GM21786 (cell line): ENCODE measurements around the gene EPHA10.
A peak's percentile ranks its signal among the peaks of the same experiment; 100 is the strongest.
"Not testable (repeated sequence)": the region's sequence is repeated elsewhere in the genome, so short reads cannot be mapped to it uniquely, and the experiment has no call there.

Source experiments
- ATAC-seq: cut with Tn5 transposase; IDR thresholded peaks from one replicate; pipeline ENCODE4 v1.9.1; 2021; ENCODE audit not compliant: unreplicated experiment

Gene EPHA10

DNA sequence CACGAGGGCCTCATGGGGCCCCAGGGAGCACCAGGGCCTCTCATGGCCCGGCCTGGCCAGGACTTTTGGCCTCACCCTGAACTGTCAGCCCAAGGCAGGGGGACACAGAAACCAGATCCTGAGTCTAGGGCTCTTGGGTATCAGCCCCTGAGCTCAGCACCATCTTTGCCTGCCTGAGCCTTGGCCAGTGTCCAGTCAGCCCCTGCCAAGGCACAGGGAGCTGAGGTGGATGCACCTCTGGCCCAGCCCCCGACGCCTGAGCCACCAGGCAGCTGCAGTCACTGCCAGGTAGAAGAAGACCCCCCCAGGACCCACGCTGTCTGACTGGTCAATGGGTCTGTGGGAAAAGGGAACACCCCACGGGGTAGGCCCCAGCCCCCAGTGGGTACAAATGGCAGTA, 47.3 kb downstream of the EPHA10 start:
- ATAC-seq, result no peak

DNA sequence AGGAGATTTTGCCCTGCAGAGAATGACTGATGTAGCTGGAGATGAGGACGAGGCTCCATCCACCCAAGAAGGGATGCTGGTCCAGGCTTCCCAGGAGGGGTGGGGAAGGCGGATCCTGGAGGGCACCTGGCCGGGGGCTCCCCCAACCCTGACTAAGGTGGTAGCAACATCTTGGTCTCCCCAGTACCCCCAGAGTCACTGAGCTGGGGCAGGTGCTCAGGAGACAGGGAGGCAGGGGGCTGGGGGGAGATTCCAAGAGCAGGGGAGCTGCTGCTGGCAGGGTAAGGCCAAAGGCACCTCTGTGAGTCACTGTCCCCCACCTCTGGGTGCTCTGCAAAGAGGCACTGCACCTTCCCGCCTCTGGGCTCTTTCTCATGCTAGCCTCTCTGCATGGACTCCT, 48.6 kb downstream of the EPHA10 start:
- ATAC-seq, result no peak

DNA sequence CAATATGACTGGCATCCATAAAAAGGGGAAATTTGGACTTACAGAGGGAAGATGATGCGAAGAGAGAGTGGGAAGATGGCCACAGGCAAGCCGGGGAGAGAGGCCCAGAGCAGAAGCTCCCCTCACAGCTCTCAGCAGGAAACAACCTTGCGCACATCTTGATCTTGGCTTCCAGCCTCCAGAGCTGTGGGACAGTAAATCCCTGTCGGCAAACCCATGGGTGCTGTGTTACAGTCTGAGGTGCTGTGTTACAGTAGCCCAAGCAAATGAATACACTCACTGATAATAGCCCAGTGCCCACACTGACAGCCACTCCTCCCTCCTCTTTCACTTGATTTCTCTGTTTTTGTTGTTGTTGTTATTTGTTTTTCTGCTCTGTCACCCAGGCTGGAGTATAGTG, 50.2 kb downstream of the EPHA10 start:
- ATAC-seq, result no peak

DNA sequence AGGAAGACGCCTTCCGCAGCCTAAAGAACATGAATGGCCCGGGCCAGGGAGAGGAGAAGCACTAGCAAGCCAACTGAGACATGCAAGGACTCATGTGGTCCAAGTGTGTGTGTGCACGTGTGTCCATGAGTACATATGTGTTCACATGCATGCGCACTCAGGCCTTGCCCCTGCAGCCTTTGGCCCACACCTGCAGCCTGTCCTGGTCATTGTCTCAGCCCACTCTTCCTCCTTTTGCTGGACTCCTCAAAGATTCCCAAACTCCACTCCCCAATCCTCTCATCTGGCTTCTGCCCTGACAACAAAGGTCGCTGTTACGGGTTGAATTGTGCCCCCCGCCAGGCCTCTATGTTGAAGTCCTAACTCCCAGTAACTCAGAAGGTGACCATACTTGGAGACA, 50.7 kb downstream of the EPHA10 start:
- no peak for ATAC-seq

DNA sequence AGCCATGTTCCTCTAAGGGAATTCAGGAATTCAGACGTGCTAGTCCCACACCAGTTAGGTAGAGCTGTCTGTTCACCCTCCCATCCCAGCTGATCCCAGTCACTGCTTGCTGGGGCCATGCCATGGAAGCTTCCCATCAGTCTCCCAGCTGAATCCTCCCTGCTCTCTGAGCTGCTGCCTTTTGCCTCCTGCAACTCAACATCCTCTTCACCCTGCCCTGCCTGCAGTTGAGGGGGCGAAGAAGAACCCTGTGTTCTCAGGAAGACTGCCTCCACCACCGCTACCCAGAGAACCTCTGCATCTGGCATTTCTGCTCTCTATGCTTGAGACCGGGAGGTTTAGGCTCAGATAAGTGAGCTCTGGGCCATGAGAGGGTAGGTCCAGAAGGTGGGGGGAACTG, 56.4 kb downstream of the EPHA10 start:
- ATAC-seq, result no peak

DNA sequence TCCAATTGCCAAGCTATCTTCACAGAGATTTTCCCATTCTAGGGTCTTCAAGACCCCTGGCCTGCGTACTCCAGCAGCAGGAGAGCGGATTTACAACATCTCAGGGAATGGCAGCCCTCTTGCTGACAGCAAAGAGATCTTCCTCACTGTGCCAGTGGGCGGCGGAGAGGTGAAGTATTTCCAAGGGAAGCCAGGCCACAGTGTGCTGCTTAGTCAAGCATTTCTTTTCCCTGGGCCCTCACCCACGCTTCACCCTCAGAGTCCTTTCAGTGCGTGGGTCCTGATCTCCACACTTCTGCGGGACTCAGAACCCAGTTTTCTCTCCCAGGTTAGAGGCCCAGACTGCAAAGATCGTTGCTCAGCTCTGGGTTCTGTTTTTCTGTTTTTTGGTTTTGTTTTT, 59.5 kb downstream of the EPHA10 start:
- no peak for ATAC-seq

DNA sequence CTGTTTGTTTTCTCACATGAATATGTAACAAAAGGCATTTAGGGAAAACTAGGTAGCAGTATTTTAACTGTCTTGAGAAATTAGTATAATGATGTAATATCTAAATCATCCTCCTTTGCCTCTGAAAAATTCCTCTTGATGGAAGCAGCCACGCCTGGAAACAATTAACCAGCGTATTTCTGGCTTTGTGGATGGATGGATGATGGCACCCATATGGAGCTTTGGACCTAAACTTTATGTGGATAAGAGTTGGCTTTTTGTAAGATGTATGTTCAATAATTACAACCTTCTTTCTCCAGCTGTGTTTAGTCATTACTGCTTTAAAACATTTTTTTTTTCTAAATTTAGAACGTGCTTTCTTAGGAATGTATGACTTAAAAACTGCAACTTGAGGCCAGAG, 60.0 kb downstream of the EPHA10 start:
- ATAC-seq, result no peak

DNA sequence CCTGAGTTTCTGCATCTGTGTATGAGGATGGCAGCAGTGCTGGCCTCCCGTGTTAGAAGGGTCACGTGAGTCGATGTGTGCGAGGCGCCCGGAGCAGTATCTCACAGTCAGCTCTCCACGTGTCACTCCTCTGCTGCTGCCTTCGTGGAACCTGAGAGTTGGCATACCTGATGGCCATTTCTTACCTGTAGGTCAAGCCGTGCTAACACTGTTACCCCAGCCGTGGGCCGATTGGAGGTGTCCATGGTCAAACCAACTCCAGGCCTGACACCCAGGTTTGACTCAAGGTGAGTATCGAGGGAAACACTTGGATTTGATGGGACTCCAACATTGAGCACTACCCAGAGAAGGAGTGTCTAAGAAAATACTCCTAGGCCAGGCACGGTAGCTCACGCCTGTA, 61.9 kb downstream of the EPHA10 start:
- no peak for ATAC-seq

DNA sequence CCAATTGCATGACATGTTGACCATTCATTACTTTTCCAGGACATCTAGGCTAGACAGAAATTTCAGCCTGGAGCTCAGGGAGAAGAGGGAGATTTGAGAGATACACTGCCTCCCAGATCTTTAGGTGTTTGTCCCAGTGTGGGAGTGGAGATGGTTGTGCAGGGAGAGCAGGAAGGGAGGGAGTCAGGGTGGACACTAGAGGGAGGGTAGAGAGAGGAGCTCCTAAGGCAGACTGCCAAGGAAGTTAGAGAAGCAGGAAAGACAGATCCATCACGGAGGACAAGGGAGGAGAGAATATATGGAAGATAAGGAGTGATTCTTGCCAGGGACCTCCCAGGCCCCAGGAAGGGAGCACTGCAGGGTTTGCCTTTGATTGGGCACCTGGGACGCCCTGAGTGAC, 63.9 kb downstream of the EPHA10 start:
- ATAC-seq, result no peak

DNA sequence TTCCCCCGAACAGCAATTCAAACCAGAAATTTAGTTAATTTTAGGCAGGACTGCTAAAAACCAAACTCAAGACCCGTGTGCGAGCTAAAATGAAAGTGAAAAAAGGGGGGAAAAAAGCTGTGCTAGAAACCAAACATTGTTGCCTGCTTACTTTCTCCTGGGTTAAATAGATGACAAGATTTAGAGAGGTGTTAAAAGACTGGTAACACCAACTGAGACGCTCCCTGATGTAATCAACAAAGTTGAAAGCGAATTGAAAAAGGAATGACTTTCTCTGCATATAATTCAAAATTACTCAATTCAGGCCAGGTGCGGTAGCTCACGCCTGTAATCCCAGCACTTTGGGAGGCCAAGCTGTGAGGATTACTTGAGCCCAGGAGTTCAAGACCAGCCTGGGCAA, 65.8 kb downstream of the EPHA10 start:
- no peak for ATAC-seq

DNA sequence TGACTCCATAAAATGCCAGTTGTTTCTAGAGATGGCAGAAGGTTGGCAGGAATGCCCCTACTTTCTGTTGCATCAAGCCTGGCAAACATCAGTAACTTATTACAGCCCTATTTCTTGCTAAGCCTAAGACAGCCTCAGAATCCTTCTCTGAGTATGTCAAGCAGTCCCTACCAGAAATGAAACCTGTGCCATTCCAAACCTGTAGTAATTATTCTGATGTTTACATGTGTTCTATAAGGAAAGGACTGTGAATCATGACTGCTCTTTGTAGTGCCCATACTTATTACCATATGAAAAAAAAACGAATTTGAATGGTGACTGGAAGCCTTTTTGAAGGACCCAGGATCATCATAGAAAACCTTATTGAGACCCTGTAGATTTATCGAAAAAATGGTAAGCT, 67.2 kb downstream of the EPHA10 start:
- no peak for ATAC-seq

DNA sequence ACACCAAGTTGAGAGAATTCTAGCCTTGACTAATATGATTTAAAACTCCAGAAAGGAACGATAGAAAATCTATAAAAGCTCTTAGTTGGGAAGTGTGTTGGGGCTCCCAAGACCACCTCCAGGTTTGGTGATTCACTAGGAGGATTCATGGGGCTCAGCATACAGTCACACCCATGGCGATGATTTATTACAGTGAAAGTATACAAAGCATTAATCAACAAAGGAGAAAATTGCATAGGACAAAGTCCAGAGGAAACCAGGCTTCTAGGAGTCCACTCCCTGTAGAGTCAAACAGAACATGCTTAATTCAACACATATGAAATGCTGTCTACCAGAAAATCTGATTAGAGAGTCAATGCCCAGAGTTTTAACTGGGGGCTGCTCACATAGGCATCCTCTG, 67.8 kb downstream of the EPHA10 start:
- no peak for ATAC-seq

DNA sequence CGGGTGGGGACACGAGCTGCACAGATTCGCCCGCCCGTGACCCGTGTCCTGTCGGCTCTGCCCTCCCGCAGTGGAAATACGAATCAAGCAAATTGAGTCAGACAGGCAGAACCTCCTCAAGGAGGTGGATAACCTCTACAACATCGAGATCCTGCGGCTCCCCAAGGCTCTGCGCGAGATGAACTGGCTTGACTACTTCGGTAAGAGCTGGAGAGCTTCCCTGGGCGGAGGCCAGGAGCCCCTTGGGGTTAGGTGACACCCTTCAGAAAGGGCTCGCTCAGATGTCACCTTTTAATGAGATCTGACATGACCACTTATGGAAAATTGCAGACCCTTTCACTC, 72.1 kb downstream of the EPHA10 start:
- ATAC-seq, result no peak

DNA sequence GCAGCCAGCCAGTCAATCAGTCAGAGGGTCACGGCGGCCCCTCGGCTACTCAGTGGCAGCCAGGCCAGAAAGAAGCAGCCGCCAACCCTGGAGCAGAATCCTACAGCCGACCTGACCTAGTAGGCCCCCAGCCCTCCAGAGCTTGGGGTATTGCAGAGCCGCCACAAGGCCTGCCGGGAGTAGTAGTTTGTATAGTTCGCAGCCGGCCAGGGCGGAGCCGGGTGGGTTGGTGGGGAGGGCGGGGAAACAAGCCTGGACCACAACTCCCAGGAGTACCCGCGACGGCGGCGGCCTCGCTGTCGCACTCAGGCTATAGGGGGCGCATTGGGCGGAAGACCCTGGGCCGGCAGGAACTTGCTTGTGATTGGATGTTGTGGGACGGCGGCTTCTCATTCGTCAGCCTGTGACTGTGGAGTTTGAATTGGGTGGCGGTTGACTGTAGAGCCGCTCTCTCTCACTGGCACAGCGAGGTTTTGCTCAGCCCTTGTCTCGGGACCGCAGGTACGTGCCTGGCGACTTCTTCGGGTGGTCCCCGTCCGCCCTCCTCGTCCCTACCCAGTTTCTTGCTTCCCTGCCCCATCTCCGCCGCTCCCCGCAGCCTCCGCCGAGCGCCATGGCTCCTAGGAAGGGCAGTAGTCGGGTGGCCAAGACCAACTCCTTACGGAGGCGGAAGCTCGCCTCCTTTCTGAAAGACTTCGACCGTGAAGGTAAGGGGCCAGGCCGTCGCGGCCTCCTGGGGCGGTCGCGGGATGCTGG, 72.7 kb downstream of the EPHA10 start, which contains the start of gene CDCA8:
CDCA8 (plus strand) TSS at position 439 of the 756 bp plus-strand sequence; CDS start at position 614, 175 bp downstream.
- peak; percentile 81 for ATAC-seq

DNA sequence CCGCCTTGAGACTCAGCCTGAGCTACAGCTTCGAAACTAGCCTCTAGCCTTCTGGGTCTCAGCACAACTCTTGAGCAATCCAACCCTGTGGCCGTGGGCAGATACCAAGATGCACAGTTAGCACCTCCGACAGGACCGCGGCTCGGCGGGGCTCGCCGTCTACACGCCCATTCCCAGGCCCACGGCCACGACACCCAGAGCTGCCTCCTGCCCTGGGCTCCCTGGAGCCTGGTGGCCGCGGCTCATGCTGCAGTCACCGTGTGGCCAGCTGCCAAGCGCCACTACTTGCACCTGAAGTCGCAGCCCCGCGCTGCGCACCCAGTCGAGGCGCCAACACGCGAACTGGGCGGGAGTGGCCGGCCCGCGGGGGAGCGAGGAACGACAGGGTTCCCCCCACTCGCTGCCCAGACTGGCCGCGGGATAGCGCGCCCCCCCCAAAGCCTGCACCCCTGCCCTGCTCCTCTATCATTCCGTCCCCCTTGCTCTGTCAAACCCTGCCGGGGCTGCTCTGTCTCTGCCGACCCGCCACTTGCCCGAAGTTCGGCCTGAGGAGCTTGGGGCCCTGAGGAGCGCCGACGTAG, 73.3 kb downstream of the EPHA10 start:
- peak; percentile 4 for ATAC-seq

DNA sequence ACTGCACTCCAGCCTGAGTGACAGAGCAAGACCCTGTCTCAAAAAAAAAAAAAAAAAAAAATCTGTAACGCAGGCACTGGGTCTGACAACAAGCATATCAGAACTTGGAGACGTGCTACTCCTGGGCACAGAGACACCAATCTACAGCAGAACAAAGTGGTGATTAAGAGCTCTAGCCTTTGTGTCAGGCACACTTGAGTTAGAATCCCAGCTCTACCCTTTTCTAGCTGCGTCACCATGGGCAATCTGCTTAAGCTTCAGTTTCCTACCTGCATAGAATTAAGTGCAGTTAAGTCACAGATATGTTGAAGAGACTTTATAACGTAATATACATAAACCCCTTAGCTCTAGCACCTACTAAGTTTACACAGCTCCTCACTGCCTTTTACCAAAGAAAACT, 76.0 kb downstream of the EPHA10 start:
- no peak for ATAC-seq

DNA sequence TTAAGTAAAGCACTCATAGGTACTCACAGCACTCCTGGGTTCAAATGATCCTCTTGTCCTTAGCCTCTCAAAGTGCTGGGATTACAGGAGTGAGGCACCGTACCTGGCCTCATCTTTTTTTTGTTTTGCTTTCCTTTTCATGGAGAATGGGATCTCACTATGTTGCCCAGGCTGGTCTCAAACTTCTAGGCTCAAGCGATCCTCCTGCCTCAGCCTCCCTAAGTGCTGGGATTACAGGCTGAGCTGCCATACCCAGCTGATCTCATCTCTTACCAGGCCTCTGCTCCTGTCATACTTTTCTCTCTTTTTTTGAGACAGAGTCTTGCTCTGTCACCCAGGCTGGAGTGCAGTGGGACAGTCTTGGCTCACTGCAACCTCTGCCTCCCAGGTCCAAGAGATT, 77.2 kb downstream of the EPHA10 start:
- not testable (repeated sequence) for ATAC-seq

DNA sequence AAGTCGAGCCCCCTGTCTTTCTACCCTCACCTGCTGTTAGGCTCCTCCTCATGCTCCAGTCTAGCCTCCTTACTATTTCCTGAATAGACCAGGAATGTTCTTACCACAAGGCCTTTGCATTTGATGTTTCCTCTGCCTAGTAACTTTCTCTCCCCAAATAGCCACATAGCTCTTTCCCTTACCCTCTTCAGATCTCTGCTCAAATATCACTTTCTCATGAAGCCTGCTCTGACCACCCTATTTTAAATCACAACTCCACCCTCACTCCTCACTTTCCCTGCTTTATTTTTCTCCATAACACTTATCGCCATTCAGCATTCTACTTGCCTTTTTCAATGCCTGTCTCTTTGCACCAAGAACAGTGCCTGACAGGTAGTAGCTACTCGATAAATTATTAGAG, 79.2 kb downstream of the EPHA10 start:
- no peak for ATAC-seq

DNA sequence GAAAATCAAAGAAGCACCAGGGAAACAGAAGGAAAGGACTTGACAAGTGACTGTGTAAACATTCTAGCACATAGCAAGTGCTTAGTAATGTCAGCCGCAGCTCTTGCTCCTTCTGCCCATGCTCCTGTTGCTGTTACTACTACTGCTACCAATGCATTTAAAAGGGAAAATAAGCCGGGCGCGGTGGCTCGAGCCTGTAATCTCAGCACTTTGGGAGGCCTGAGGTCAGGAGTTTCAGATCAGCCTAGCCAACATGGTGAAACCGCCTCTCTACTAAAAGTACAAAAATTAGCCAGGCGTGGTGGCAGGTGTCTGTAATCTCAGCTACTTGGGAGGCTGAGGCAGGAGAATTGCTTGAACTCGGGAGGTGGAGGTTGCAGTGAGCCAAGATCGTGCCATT, 80.7 kb downstream of the EPHA10 start:
- ATAC-seq, result not testable (repeated sequence)

DNA sequence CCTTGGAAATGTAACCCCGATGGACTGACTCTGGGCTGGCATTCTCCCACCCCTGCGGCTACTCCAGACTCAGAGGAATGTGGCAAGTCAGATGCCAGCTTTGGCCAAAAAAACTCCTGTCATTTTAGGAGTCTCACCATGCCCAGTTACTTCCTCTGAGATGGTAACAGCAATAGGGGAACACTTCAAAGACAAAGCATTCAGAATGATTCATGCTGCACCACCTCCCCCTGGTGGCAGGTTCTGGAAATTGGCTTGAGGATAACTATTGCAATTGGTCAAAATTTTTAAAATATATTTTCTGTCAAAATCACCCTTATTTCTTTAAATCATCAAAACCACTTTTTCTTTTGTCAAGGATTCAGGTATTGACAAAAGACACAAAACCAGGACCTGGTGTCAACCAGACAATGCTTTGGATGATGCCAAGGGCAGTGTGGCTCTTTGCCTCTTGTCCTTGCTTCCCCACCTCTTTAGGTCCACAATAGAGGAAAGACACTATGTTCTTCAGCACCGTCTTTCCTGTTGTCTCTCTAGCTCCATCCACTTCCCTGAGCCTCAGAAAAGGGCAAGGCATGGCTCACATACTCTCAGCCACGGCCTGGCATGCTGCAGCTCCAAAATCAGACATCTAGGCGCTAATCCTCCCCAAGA, 82.5 kb downstream of the EPHA10 start:
- ATAC-seq, result no peak

DNA sequence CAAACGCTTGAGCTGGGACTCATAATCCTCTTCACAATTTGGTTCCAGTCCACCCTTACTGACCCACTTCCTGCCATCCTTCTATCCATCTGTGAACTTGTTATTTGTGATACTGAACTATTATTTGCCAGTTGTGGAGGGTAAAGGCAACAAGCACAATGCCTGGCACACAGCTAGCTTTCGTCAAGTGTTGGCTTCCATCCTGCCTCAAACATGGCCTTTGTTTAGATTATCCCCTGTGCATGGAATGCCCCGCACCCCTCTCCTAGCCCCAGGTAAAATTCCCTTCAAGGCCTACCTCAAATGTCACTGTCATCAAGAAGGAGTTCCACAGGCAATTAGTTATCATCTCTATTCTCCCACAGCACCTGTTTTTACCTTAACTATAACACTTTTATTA, 84.0 kb downstream of the EPHA10 start:
- ATAC-seq, result no peak

DNA sequence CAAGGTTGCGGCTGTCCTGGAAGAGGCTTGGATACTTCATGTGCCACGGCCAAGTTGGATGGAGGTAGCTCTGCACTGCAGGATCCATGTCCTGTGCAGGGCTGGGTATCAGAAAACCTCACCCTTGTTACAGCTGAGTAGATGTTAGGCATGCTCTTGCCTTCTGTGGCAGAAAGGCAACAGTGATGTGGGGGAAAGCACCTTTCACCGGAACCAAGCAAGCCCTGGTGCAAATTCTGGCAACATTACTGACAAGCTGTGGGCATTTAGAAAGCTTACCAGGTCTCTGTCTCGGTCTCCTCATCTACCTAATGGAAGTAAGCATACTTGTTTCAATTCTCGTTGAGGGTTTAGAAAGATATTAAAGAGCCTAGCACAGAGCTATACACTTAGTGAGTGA, 87.1 kb downstream of the EPHA10 start:
- no peak for ATAC-seq

DNA sequence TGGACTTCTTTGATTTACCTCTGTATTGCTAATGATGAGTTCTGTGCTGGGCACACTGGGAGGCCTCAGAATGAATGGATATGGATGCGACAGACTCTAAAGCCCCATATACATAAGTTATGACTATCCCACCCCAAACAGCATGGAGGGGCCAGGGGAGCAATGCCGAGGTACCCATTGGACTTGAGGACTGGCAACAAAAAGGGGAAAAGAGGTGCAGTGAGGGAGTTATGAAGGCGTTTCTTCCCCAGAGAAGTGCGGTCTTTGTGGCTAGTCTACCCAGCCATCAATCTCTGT, 87.8 kb downstream of the EPHA10 start:
- ATAC-seq, result no peak
